Nephron (organoid): Measurements from ENCODE around the gene FARP1.

Experiments used
- H3K27ac Mint-ChIP-seq, 3 experiments: 2 replicates each; pipeline ENCODE4 v1.8.0; 2020; ENCODE audit warnings: mixed read lengths in 3 of 3, mild to moderate bottlenecking in 2 of 3, moderate library complexity in 1 of 3
- H3K27me3 Mint-ChIP-seq: 2 replicates; pipeline ENCODE4 v1.8.0; 2021; ENCODE audit warnings: low read depth, mild to moderate bottlenecking, moderate library complexity, mixed read lengths
- H3K36me3 Mint-ChIP-seq: 2 replicates; pipeline ENCODE4 v1.8.0; 2020; ENCODE audit warnings: low read depth, mixed read lengths
- H3K4me1 Mint-ChIP-seq: 2 replicates; pipeline ENCODE4 v1.8.0; 2020; ENCODE audit warnings: mixed read lengths
- H3K4me3 Mint-ChIP-seq, 3 experiments: 2 replicates each; pipeline ENCODE4 v1.8.0; 2020; ENCODE audit warnings: mild to moderate bottlenecking in 3 of 3, mixed read lengths in 3 of 3, moderate library complexity in 2 of 3
- H3K9me3 Mint-ChIP-seq: 2 replicates; pipeline ENCODE4 v1.8.0; 2020; ENCODE audit warnings: mixed read lengths
- TF ChIP-seq, protein P1 (sequence below), 3 experiments: fragments of 200-600 bp; sonication (generic); IDR thresholded peaks; one replicate each; pipeline ENCODE4 v1.5.0; 2021; ENCODE audit warnings: antibody characterized with exemption in 3 of 3; ENCODE audit not compliant: unreplicated experiment in 3 of 3

FARP1 gene

DNA sequence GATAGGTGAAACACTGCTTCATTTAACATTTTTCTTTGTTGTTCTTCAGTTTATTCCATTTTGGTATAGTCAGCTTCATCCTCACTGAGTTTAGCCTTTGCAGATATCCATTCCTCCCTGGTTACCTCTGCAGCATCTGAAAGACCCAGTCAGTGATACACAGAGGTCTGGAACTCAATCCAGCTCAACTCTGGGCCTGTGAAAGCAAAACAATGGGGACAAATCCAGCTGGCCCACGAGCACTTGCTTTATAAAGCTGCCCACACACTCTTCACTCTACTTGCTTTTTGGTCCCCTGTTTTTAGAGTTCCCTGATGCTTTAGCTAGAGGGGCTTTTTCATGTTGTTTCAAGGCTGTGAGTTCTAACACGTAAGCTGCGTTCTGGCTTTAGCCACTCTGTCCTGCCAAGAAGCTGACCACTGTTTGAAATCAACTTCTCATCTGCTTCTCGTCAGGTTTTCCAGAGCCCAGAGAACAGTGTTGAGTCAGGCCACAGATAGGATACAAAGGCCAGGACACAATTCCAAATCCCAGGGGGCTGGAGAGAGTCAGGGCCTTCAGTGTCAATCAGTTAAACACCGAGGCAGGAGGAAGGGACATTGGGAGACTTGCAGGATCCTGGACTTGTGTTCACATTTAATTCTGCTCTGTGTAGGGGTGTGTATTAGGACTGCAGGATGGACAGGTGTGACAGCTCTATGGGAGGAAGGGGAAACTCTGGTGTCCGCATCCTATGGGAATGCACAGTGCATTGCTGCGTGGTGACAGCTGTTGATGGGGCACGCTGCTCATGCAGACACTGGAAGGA lies 117.7 kb downstream of the FARP1 start:
- H3K9me3 Mint-ChIP-seq = no peaks in the 10 kb centered on the region

DNA sequence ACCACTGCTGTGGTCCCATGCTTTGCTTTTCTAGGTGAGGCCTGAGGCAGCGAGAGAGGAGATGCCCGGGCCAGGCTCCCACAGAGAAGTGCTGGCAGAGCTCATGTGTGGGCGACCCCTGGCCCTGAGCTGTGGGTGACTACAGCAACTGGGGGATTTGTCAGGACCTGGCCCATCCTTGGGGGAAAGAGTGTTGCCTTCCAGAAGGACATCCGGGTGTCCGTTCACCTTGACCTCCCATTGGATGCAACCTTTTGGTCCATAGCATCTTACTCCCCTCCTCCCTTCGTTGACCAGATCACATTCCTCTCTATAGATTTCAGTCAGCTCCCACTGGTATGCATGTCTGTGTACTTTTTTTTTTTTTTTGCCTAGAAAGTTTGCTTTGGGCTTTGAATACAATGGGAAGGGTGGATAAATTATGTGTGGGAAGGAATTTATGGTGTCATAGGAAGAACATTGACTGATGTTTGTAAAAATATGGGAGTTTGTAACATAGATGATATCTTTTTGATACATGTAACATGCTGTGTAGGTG lies 118.3 kb downstream of the FARP1 start:
- TF ChIP-seq, protein P1, sequence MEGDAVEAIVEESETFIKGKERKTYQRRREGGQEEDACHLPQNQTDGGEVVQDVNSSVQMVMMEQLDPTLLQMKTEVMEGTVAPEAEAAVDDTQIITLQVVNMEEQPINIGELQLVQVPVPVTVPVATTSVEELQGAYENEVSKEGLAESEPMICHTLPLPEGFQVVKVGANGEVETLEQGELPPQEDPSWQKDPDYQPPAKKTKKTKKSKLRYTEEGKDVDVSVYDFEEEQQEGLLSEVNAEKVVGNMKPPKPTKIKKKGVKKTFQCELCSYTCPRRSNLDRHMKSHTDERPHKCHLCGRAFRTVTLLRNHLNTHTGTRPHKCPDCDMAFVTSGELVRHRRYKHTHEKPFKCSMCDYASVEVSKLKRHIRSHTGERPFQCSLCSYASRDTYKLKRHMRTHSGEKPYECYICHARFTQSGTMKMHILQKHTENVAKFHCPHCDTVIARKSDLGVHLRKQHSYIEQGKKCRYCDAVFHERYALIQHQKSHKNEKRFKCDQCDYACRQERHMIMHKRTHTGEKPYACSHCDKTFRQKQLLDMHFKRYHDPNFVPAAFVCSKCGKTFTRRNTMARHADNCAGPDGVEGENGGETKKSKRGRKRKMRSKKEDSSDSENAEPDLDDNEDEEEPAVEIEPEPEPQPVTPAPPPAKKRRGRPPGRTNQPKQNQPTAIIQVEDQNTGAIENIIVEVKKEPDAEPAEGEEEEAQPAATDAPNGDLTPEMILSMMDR (IDR thresholded peaks at IDR 0.05; ENCODE audit: unreplicated experiment in 3 of 3) = no peak
- H3K27me3 Mint-ChIP-seq = no peaks in the 10 kb centered on the region
- no peaks in the 10 kb centered on the region for H3K9me3 Mint-ChIP-seq
- peaks cover 43% of the 10 kb centered on the region for H3K4me1 Mint-ChIP-seq
- H3K4me3 Mint-ChIP-seq = no peak overlapping the region
- H3K36me3 Mint-ChIP-seq = no peaks in the 10 kb centered on the region
- peak overlapping the region; percentile 73 to 95 (median 94) for H3K27ac Mint-ChIP-seq

More for the DNA sequence above, 117.7 kb downstream of the FARP1 start:
- Mint-ChIP-seq H3K36me3 (no peaks in the 10 kb centered on the region), H3K4me3 (no peak overlapping the region), H3K27ac (peak overlapping the region; percentile 73 to 95 (median 94)), H3K4me1 (peaks cover 43% of the 10 kb centered on the region), H3K27me3 (no peaks in the 10 kb centered on the region)
- TF ChIP-seq, protein P1 (IDR thresholded peaks at IDR 0.05; ENCODE audit: unreplicated experiment in 3 of 3) = no peak

DNA sequence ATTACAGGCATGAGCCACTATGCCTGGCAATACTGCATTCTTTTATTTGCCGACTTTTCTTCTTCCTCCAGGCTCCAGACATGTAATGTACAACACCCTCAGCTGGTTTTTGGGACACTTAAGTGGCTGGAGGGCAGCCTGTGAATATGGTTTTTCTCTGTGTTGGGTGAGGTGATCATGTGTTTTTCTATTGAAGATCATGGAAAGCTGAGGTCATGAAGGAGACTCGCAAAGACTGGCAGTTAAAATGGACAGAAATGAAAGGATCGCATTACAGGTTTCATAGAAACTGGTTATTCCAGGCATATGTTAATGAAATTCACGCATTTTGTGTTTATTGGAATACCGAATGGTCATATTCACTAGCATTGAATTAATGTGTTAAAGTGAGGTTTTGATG lies 119.4 kb downstream of the FARP1 start:
- TF ChIP-seq, protein P1 (IDR thresholded peaks at IDR 0.05; ENCODE audit: unreplicated experiment in 3 of 3) = no peak

DNA sequence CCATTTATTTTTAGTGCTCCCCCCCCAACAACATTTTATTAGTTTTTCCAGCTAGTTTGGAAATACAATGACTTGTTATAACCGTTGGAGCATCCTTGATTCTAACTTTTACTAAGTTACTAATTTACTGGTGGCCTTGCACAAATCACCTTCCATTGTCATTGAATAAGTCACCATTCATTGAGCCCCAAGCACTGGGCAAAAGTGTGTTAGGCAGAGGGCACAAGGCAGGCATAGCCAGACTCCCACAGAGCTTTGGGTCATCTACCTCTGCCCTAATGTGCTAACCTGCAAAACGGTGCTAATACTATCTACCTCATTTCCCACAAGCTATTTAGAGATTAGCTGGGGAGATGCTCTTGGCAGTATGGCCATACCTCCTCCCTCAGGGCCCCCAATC lies 120.9 kb downstream of the FARP1 start:
- TF ChIP-seq, protein P1 (IDR thresholded peaks at IDR 0.05; ENCODE audit: unreplicated experiment in 3 of 3) = no peak
- Mint-ChIP-seq H3K4me3 (no peak overlapping the region), H3K9me3 (no peaks in the 10 kb centered on the region), H3K4me1 (peaks cover 56% of the 10 kb centered on the region), H3K27ac (peak overlapping the region; percentile 33 to 90 (median 46)), H3K27me3 (no peaks in the 10 kb centered on the region), H3K36me3 (no peaks in the 10 kb centered on the region)

More for the DNA sequence above, 119.4 kb downstream of the FARP1 start:
- H3K4me1 Mint-ChIP-seq = peaks cover 48% of the 10 kb centered on the region
- H3K27me3 Mint-ChIP-seq = no peaks in the 10 kb centered on the region
- H3K36me3 Mint-ChIP-seq = no peaks in the 10 kb centered on the region
- H3K4me3 Mint-ChIP-seq = no peak overlapping the region
- peak overlapping the region; percentile 89 to 95 (median 94) for H3K27ac Mint-ChIP-seq
- no peaks in the 10 kb centered on the region for H3K9me3 Mint-ChIP-seq

DNA sequence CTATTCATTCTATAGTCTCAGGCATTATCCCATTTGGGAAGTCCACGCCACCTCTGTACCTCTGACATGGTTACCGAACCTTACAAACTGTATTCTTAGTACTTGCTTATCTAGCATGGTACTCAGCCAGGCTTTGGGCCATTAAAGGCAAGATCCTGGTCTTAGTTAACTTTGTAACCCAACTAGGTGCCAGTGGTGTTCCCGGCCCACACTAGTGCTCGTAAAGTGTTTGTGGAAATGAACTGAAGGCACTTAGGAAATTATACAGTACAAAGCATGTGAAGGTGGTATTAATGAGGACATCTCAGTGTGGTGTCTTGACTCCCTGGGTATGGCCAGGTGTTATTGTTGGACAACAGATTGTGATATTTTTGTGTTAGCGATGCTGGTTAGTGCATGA lies 122.0 kb downstream of the FARP1 start:
- Mint-ChIP-seq H3K4me3 (no peak overlapping the region), H3K36me3 (peaks cover 8% of the 10 kb centered on the region), H3K27me3 (no peaks in the 10 kb centered on the region), H3K27ac (peak overlapping the region in 1 of 3 experiments; percentile 76), H3K4me1 (peaks cover 60% of the 10 kb centered on the region), H3K9me3 (no peaks in the 10 kb centered on the region)
- TF ChIP-seq, protein P1 (IDR thresholded peaks at IDR 0.05; ENCODE audit: unreplicated experiment in 3 of 3) = no peak
